Common myeloid progenitor, CD34-positive (primary cell): Measurements from ENCODE around the gene KLRD1.
A peak's percentile ranks its signal among the peaks of the same experiment; 100 is the strongest.

Experiments
- CTCF ChIA-PET: fragments of 350-600 bp; sonication (Branson Sonifier 250); formaldehyde crosslinking; loops from one replicate; lab custom pipeline; 2021; ENCODE audit warnings: antibody characterized with exemption; lab: Charles Lee
- POLR2A ChIA-PET: fragments of 350-600 bp; sonication (Branson Sonifier 250); formaldehyde crosslinking; loops from one replicate; lab custom pipeline; 2021; ENCODE audit warnings: antibody characterized with exemption; lab: Charles Lee
- DNase-seq, 3 donors: peaks; one replicate each; pipeline versions ENCODE4 v3.0.0 to v3.0.0-alpha.2; 2013
- H3K27ac ChIP-seq, 2 experiments: 1 replicate in 1 of 2; 2 replicates in 1 of 2; pipeline ENCODE4 v1.7.0; 2013; ENCODE audit warnings: inconsistent platforms in 2 of 2, low read length in 2 of 2, mild to moderate bottlenecking in 2 of 2, low read depth in 1 of 2, moderate library complexity in 1 of 2; ENCODE audit not compliant: severe bottlenecking in 2 of 2, insufficient read depth in 1 of 2, poor library complexity in 1 of 2
- H3K27me3 ChIP-seq, 5 experiments: replicated peaks in 2 of 5; 1 replicate in 3 of 5; 2 replicates in 2 of 5; pipeline versions ENCODE4 v1.6.1 to v1.7.0; 2013; ENCODE audit warnings: low read length in 4 of 5, mild to moderate bottlenecking in 2 of 5, moderate library complexity in 2 of 5, inconsistent platforms in 1 of 5; ENCODE audit not compliant: insufficient read depth in 5 of 5, control insufficient read depth in 4 of 5
- H3K36me3 ChIP-seq, 4 experiments: 1 replicate in 2 of 4; 2 replicates in 2 of 4; pipeline versions ENCODE4 v1.6.1 to v1.7.0; 2013; ENCODE audit warnings: low read length in 3 of 4, control low read depth in 1 of 4, mild to moderate bottlenecking in 1 of 4; ENCODE audit not compliant: control insufficient read depth in 4 of 4, insufficient read depth in 4 of 4
- H3K4me1 ChIP-seq, 4 experiments: 1 replicate in 3 of 4; 2 replicates in 1 of 4; pipeline versions ENCODE4 v1.6.1 to v1.7.1; 2013; ENCODE audit warnings: low read length in 3 of 4, mild to moderate bottlenecking in 3 of 4, control low read depth in 1 of 4, inconsistent platforms in 1 of 4, moderate library complexity in 1 of 4; ENCODE audit not compliant: control insufficient read depth in 4 of 4, insufficient read depth in 4 of 4; ENCODE audit errors: control extremely low read depth in 1 of 4
- H3K4me3 ChIP-seq, 7 experiments: 1 replicate in 4 of 7; 2 replicates in 3 of 7; pipeline versions ENCODE4 v1.5.1 to v1.7.0; 2013; ENCODE audit warnings: mild to moderate bottlenecking in 7 of 7, low read length in 6 of 7, moderate library complexity in 6 of 7, inconsistent platforms in 2 of 7, low read depth in 2 of 7, control low read depth in 1 of 7; ENCODE audit not compliant: insufficient read depth in 4 of 7, control insufficient read depth in 1 of 7; ENCODE audit errors: extremely low read depth in 1 of 7
- H3K9me3 ChIP-seq, 5 experiments: 1 replicate in 4 of 5; 2 replicates in 1 of 5; pipeline versions ENCODE4 v1.6.1 to v1.7.1; 2013; ENCODE audit warnings: low read length in 4 of 5, mild to moderate bottlenecking in 2 of 5, inconsistent platforms in 1 of 5, low read depth in 1 of 5, moderate library complexity in 1 of 5; ENCODE audit not compliant: control insufficient read depth in 4 of 5, insufficient read depth in 2 of 5; ENCODE audit errors: control extremely low read depth in 1 of 5
- WGBS: methylation state at CpG from one replicate; pipeline ENCODE4 v1.1.5; 2013; ENCODE audit not compliant: insufficient coverage; 5-methylcytosine and 5-hydroxymethylcytosine counted together

The KLRD1 gene

DNA sequence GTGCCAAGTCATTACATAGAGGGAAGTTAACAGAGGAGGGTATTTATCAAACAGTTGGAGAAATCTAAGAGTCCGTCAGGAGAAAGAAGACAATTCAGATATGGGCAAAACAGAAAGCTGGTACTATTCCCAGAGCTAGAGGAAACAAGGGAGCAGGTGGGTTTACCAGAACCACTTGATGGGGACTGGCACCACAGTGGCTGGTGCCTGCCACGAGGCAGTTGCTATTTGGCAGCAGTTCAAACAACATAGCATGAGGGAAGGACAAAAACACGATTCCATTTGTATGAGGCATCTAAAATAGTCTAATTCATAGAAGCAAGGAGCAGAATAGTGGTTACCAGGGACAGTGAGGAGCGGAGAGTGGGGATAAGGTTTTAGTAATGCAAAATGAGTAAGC is 24.6 kb upstream of the KLRD1 start:
- H3K27ac ChIP-seq = no peak overlapping the region
- no peaks in the 10 kb centered on the region for H3K27me3 ChIP-seq
- H3K9me3 ChIP-seq = no peaks in the 10 kb centered on the region
- POLR2A ChIA-PET = no interaction called here
- peak; percentile 5 to 39 (median 32) for DNase-seq
- peaks cover 2 to 7% (median 5%) of the 10 kb centered on the region in 4 experiments for H3K4me1 ChIP-seq
- no peaks in the 10 kb centered on the region for H3K36me3 ChIP-seq
- WGBS = 6% methylated on average over 2 of the region's 4 CpGs
- H3K4me3 ChIP-seq = peak overlapping the region in 3 of 7 experiments; percentile 4 to 32 (median 19)
- CTCF ChIA-PET = interaction anchor here (1.0 kb wide), 1 partner anchor 27 kb away, joined by 3 read pairs; no protein-coding TSS in a partner anchor

DNA sequence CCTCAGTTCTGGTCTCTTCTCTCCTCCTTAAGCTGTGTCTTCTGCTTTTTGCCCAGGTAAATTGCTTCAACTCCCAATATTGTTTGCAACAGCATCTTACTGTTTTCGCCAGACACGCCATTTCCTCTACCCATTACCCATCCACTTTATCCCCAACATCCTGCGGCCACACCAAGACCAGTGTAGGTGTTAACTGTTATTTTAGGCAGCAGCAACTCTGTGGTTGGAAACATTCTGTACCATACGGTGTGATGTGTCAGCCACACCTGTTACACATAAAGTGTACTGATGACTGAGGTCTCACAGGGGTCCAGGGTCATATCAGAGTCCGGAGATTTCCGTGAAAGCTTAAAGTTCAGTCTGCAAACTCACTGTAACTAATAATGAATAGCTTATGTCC is 21.8 kb upstream of the KLRD1 start:
- Histone ChIP-seq H3K36me3 (no peaks in the 10 kb centered on the region), H3K9me3 (no peaks in the 10 kb centered on the region), H3K27me3 (no peaks in the 10 kb centered on the region), H3K4me3 (no peak overlapping the region), H3K27ac (no peak overlapping the region), H3K4me1 (peaks cover 2 to 7% (median 5%) of the 10 kb centered on the region in 4 experiments)
- no peak for DNase-seq
- 10% methylated on average over 1 of the region's 6 CpGs for WGBS
- POLR2A ChIA-PET = no interaction called here
- CTCF ChIA-PET = no interaction called here

DNA sequence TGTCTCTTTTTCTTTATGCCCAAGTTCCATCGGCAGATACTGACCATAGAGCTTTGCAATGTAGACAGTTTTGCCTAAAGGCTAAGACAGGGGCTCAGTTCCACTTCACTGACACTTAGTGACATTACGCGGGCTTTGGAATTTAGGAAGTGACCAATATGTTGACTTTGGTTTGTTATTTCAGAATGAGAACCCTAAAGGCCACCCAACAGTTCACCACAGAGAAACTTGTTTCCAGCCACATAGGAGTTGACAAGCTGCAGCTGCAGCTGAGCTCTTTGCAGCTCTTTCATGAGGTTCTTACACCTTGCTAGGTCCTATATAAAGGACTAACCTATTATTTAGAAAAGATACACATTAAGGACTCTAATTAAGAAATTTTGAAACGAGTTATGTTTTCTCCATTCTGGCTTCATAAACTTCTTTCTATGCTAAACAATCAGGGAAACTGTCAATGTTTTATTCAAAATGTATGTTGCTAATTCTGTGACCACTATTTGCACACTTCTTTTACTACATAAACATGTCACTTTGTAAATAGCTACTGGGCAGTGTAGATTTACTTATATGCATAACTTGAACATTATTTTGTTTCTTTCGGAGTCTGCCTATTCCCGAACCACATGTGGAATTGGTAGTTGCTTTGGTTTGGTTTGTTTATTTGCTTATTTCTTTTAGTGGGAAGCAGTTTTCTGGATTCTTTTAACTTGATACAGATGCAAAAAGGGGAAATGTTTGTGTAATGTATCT is 18.5 kb upstream of the KLRD1 start:
- CTCF ChIA-PET = no interaction called here
- no peaks in the 10 kb centered on the region for H3K9me3 ChIP-seq
- H3K4me1 ChIP-seq = no peaks in the 10 kb centered on the region
- no peaks in the 10 kb centered on the region for H3K27me3 ChIP-seq
- no peak overlapping the region for H3K27ac ChIP-seq
- no peak overlapping the region for H3K4me3 ChIP-seq
- DNase-seq = no peak
- no peaks in the 10 kb centered on the region for H3K36me3 ChIP-seq
- POLR2A ChIA-PET = no interaction called here
- 100% methylated on average over 5 of the region's 6 CpGs for WGBS

DNA sequence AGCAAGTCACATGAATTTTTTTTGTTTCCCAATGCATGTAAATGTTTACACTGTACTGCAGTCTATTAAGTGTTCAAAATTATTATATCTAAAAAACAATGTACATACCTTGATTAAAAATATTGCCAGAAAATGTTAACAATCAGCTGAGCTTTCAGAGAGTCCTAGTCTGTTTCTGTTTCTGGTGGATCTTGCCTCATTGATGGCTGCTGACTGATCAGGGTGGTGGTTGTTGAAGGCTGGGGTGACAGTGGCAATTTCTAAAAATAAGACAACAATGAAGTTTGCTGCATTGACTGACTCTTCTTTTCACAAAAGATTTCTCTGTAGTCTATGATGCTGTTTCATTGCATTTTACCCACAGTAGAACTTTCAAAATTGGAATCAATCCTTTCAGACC is 16.6 kb upstream of the KLRD1 start:
- CTCF ChIA-PET = no interaction called here
- no peak for DNase-seq
- Histone ChIP-seq H3K27me3 (no peaks in the 10 kb centered on the region), H3K27ac (no peak overlapping the region), H3K9me3 (no peaks in the 10 kb centered on the region), H3K36me3 (no peaks in the 10 kb centered on the region), H3K4me3 (no peak overlapping the region), H3K4me1 (no peaks in the 10 kb centered on the region)
- POLR2A ChIA-PET = interaction anchor here (0.6 kb wide), 1 partner anchor 131 kb away, joined by 4 read pairs; no protein-coding TSS in a partner anchor

DNA sequence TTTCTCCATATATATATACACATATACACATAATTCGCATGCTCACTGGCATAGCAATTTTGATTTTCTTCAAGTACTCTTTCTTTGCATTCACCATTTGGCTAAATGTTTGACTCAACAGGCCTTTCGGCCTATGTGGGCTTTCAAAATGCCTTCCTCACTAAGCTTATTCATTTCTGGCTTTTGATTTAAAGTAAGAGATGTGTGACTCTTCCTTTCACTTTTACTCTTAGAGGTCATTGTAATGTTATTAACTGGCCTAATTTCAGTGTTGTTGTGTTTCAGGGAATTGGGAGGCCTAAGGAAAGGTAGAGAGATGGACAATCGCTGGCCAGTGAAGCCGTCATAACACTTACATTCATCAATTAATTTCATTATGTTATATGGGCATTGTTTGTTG is 14.5 kb upstream of the KLRD1 start:
- WGBS = no CpG with 5 or more reads among the region's 4 CpGs
- no peak for DNase-seq

DNA sequence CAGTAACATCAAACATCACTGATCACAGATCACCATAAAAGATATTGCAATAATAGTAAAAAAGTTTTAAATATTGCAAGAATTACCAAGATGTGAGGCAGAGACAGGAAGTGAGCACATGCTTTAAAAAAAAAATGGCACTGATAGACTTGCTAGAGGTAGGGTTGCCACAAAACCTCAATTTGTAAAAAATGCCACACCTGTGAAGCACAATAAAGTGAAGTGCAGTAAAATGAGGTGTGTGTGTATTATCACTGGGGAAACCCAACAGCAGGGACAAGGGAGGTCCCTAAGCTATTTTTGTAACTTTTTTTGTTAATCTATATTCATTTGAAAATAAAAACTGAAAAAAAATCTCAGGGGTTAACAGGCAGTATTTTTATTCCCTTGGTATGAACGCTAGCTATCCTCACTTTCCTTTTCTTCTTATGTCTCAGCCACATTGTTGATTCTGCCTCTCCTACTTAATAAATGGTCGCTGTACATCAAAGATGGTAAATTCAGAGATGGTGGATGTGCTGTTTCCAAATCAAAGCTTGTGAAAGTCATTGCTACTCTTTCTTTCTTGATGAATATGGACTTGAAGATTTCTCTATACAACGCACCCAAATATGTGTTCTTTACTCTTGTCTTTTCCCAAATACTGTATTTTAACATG is 14.0 kb upstream of the KLRD1 start:
- no peaks in the 10 kb centered on the region for H3K27me3 ChIP-seq
- H3K9me3 ChIP-seq = no peaks in the 10 kb centered on the region
- H3K27ac ChIP-seq = no peak overlapping the region
- ChIA-PET CTCF (no interaction called here), POLR2A (no interaction called here)
- WGBS = 100% methylated on average over 1 of the region's 3 CpGs
- no peak for DNase-seq
- H3K4me3 ChIP-seq = no peak overlapping the region
- no peaks in the 10 kb centered on the region for H3K36me3 ChIP-seq
- no peaks in the 10 kb centered on the region for H3K4me1 ChIP-seq

More for the DNA sequence above, 14.5 kb upstream of the KLRD1 start:
- Histone ChIP-seq H3K27me3 (no peaks in the 10 kb centered on the region), H3K4me1 (no peaks in the 10 kb centered on the region), H3K27ac (no peak overlapping the region), H3K9me3 (no peaks in the 10 kb centered on the region), H3K4me3 (no peak overlapping the region), H3K36me3 (no peaks in the 10 kb centered on the region)
- ChIA-PET POLR2A (no interaction called here), CTCF (no interaction called here)

DNA sequence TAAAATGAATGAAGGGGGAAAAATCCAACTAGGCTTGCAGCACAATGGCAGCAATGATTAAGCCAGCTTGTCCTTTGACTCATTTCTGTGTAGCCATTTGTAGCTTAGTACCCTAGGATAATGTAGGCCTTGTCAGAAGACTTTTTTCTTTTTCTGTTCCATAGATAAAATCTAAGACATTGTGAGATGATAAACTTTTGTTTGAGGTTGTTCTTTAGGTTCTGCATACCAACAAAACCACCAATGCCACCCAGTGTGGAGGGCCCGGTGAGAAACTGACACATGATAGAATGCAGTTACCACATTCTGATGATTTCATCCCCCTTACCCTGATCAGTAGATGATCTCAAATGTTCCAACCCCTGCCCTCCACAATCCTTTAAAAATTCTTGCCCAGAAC is 6.6 kb upstream of the KLRD1 start:
- 100% methylated on average over 1 of the region's 1 CpG for WGBS
- DNase-seq = no peak
- no peaks in the 10 kb centered on the region for H3K4me1 ChIP-seq
- CTCF ChIA-PET = interaction anchor here (1.3 kb wide), 1 partner anchor 21 kb away, joined by 3 read pairs; no protein-coding TSS in a partner anchor
- POLR2A ChIA-PET = no interaction called here
- peaks cover 0 to 7% (median 3%) of the 10 kb centered on the region in 5 experiments for H3K9me3 ChIP-seq
- no peak overlapping the region for H3K4me3 ChIP-seq
- H3K36me3 ChIP-seq = no peaks in the 10 kb centered on the region
- no peak overlapping the region for H3K27ac ChIP-seq
- no peaks in the 10 kb centered on the region for H3K27me3 ChIP-seq
